ENCODE measurements around the gene GRID1. TPM values are rescaled to one million over a fixed set of nuclear protein-coding genes. Genes with fewer than 3 reads are reported as not detected.

Gene GRID1
- total RNA-seq, 3 donors from 2014 or later: 0.61 to 1.9 (median 0.87) TPM

DNA sequence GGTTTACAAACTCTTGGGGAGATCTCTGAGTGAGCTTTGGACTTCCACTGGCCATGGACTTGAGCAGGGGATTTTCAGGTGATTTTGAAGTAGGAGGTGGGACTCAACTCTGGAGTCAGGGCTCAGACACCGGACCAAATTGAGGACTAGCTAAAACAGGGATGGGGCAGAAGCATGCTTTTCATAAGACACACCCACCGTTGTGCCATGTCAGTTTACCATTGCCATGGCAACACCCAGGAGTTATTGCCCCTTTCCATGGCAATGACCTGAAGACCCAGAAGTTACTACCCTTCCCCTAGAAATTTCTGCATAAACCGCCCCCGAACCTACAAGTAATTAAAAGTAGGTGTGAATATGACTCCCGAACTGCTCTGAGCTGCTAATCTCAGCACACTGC is 320.7 kb downstream of the GRID1 start:
- no peak for ATAC-seq
- DNase-seq: no peak
- Histone ChIP-seq H3K36me3 (ENCODE audit: low read depth) (no peaks in the 10 kb centered on the region), H3K4me3 (no peak overlapping the region), H3K9me3 (no peaks in the 10 kb centered on the region), H3K4me1 (ENCODE audit: low read depth) (no peaks in the 10 kb centered on the region)
- TF ChIP-seq, protein P1, sequence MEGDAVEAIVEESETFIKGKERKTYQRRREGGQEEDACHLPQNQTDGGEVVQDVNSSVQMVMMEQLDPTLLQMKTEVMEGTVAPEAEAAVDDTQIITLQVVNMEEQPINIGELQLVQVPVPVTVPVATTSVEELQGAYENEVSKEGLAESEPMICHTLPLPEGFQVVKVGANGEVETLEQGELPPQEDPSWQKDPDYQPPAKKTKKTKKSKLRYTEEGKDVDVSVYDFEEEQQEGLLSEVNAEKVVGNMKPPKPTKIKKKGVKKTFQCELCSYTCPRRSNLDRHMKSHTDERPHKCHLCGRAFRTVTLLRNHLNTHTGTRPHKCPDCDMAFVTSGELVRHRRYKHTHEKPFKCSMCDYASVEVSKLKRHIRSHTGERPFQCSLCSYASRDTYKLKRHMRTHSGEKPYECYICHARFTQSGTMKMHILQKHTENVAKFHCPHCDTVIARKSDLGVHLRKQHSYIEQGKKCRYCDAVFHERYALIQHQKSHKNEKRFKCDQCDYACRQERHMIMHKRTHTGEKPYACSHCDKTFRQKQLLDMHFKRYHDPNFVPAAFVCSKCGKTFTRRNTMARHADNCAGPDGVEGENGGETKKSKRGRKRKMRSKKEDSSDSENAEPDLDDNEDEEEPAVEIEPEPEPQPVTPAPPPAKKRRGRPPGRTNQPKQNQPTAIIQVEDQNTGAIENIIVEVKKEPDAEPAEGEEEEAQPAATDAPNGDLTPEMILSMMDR (IDR thresholded peaks at IDR 0.05): no peak
- intact Hi-C loops (cut with DNase I, micrococcal nuclease): no loop called here

DNA sequence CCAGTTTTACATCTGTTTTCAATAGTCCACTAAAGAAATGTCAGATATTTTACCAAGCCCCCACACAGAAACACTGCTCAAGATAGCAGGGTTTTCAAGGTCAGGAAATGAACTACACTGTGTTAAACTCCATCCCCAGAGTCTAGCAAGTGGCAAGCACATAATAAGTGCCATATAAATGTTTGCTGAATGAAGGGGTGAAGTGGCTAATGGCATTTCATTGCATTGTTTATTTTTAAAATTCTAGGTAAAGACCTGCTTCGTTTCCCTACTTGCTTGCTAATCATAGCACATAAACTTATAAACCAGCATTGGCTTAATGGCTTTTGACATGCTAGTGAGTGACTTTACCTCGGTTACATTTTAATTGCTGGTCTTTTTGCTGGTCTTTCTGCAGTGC is 322.6 kb downstream of the GRID1 start:
- no peaks in the 10 kb centered on the region for H3K36me3 ChIP-seq (ENCODE audit: low read depth)
- TF ChIP-seq, protein P1 (IDR thresholded peaks at IDR 0.05): no peak
- H3K4me3 ChIP-seq: no peak overlapping the region
- intact Hi-C loops (cut with DNase I, micrococcal nuclease): no loop called here
- H3K9me3 ChIP-seq: no peaks in the 10 kb centered on the region
- DNase-seq (no peak), ATAC-seq (no peak)
- no peaks in the 10 kb centered on the region for H3K4me1 ChIP-seq (ENCODE audit: low read depth)

DNA sequence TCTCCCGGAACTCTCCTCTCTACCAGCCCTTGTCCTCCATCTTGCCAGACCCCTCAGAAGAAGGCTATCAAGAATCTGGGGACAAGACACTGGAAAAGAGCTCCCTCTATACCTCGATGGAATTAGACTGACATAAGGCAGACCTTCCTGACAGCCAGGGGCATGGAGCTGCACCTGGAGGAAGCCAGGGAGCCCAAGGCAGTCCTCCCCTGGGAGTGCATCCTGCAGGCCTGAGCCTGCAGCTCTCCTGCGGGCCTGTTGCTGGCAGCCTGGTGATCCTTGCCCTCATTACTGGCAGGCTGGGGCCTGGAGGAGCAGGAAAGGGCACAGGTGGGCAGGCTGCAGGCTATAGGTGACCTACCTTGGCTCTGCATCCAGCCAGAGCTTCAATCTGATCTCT is 323.4 kb downstream of the GRID1 start:
- intact Hi-C loops (cut with DNase I, micrococcal nuclease): no loop called here
- Histone ChIP-seq H3K36me3 (ENCODE audit: low read depth) (no peaks in the 10 kb centered on the region), H3K9me3 (no peaks in the 10 kb centered on the region), H3K4me3 (no peak overlapping the region), H3K4me1 (ENCODE audit: low read depth) (no peaks in the 10 kb centered on the region)
- TF ChIP-seq, protein P1 (IDR thresholded peaks at IDR 0.05): no peak
- ATAC-seq (no peak), DNase-seq (no peak)

DNA sequence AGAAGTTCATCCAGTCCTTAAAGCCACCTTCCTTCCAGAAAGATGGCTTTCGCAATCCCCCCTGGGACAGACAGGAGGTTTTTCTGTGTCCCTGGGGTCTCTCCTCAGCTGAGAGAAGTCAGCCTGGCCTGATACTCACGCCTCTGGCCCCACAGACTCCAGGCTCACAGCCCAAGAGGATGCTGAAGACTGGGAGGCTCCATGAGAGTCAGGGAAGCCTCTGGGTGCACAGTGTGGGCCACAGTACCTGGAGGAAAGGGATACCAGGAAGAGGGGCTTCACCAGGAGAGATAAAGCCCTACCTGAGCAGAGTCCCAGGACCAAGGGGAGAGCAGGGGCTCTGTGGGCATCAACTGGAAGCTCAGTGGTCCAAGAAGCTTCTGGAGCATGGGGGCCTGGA is 324.4 kb downstream of the GRID1 start:
- Histone ChIP-seq H3K4me1 (ENCODE audit: low read depth) (no peaks in the 10 kb centered on the region), H3K36me3 (ENCODE audit: low read depth) (no peaks in the 10 kb centered on the region), H3K4me3 (no peak overlapping the region), H3K9me3 (no peaks in the 10 kb centered on the region)
- DNase-seq (no peak), ATAC-seq (no peak)
- intact Hi-C loops (cut with DNase I, micrococcal nuclease): no loop called here
- TF ChIP-seq, protein P1 (IDR thresholded peaks at IDR 0.05): no peak

DNA sequence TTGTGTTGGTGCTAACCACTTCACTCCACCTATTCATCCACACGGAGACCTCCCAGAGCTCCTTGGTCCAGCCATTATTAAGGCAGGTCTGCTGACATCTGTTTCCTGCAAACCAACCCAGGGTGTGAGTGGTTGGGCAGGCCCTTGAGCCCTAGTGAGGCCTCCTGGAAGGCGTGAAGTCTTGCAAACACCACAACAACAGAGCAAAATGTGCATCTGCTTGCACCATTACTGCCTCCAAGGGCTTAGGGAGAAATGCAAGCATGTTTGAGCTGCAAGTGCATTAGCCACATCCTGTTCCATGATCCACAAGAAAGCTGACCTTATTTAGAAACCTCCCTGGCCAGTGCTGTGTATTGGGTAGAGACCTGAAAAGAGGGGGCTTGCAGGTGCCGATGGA is 325.5 kb downstream of the GRID1 start:
- Histone ChIP-seq H3K4me3 (no peak overlapping the region), H3K36me3 (ENCODE audit: low read depth) (no peaks in the 10 kb centered on the region), H3K4me1 (ENCODE audit: low read depth) (no peaks in the 10 kb centered on the region), H3K9me3 (no peaks in the 10 kb centered on the region)
- TF ChIP-seq, protein P1 (IDR thresholded peaks at IDR 0.05): no peak
- ATAC-seq (no peak), DNase-seq (no peak)
- intact Hi-C loops (cut with DNase I, micrococcal nuclease): no loop called here

DNA sequence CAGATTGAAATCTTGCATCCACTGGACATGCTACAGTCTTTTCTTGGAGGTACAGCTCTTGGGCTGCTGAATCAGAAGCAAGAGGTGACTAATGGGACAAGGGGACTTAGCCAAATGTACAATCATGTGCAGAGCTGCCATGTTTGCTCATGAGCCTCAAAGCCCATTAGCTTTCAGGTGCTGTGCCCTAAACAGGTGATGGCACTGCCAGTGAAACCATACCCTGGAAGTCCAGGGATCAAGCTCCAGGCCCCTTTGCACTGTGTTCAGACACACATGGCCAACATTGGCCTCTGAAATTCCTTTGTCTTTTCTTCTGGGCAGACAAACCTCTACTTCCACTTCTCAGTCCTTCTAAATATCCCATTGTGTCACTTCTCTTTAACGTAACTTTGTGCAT is 328.2 kb downstream of the GRID1 start:
- intact Hi-C loops (cut with DNase I, micrococcal nuclease): no loop called here
- Histone ChIP-seq H3K4me3 (no peak overlapping the region), H3K4me1 (ENCODE audit: low read depth) (no peaks in the 10 kb centered on the region), H3K36me3 (ENCODE audit: low read depth) (no peaks in the 10 kb centered on the region), H3K9me3 (no peaks in the 10 kb centered on the region)
- ATAC-seq (no peak), DNase-seq (no peak)
- TF ChIP-seq, protein P1 (IDR thresholded peaks at IDR 0.05): no peak
